ENCODE data around the gene LMF2.
"Not testable (repeated sequence)": the region's sequence is repeated elsewhere in the genome, so short reads cannot be mapped to it uniquely, and the experiment has no call there.

The LMF2 gene

GRCh38 chr22:50533856-50534711, 26.6 kb upstream of the LMF2 start:
- DNase-seq = not testable (repeated sequence)

GRCh38 chr22:50532824-50533796, 25.6 kb upstream of the LMF2 start:
- DNase-seq = no peak

GRCh38 chr22:50531962-50532674, 24.6 kb upstream of the LMF2 start:
- DNase-seq = peak; percentile 74

GRCh38 chr22:50531546-50531961, 24.1 kb upstream of the LMF2 start:
- peak; percentile 32 for DNase-seq

- DNase-seq = peak; percentile 79
Observed at GRCh38 chr22:50530877-50531545, 23.5 kb upstream of the LMF2 start.

GRCh38 chr22:50530580-50530876, 23.0 kb upstream of the LMF2 start:
- DNase-seq = no peak

- peak; percentile 85 for DNase-seq
Observed at GRCh38 chr22:50529897-50530579, 22.5 kb upstream of the LMF2 start, which contains the start of gene TYMP. TYMP (minus strand) TSS chr22:50530012; CDS start chr22:50529709, 303 bp downstream.

- DNase-seq = peak; percentile 27
Observed at GRCh38 chr22:50529416-50529896, 22.0 kb upstream of the LMF2 start.

- DNase-seq = no peak
Observed at GRCh38 chr22:50528682-50529415, 21.3 kb upstream of the LMF2 start.

- no peak for DNase-seq
Observed at GRCh38 chr22:50527921-50528681, 20.6 kb upstream of the LMF2 start.

GRCh38 chr22:50526834-50527801, 19.6 kb upstream of the LMF2 start:
- DNase-seq = peak; percentile 40

GRCh38 chr22:50526108-50526833, 18.8 kb upstream of the LMF2 start:
- DNase-seq = peak; percentile 82

GRCh38 chr22:50525858-50526107, 18.3 kb upstream of the LMF2 start:
- DNase-seq = no peak

- DNase-seq = peak; percentile 97
Observed at GRCh38 chr22:50525104-50525857, 17.8 kb upstream of the LMF2 start, which contains the start of gene SCO2. SCO2 (minus strand) TSS chr22:50525598; CDS start chr22:50524411, 1,187 bp downstream.

- DNase-seq = no peak
Observed at GRCh38 chr22:50524676-50525103, 17.2 kb upstream of the LMF2 start.

- no peak for DNase-seq
Observed at GRCh38 chr22:50523806-50524675, 16.5 kb upstream of the LMF2 start.

- no peak for DNase-seq
Observed at GRCh38 chr22:50523458-50523805, 15.9 kb upstream of the LMF2 start.
